PC-3 (cell line): ENCODE results near the gene IL24. TPM values are rescaled to one million over a fixed set of nuclear protein-coding genes. Genes with fewer than 3 reads are reported as not detected.

Experiments
- ATAC-seq: fragments of 200-7000 bp; cut with Tn5 transposase; 2 replicates; pipeline ENCODE4 v1.9.1; 2020; ENCODE audit warnings: mild to moderate bottlenecking, moderate library complexity
- BruUV-seq: library from RNA; stranded (reverse); fragments of 400-500 nt; replicated peaks from 2 replicates; lab custom pipeline; 2021; lab: Mats Ljungman, UMichigan
- CTCF ChIA-PET: fragments of 300-600 bp; sonication (Branson Sonifier 250); formaldehyde crosslinking; loops from one replicate; lab custom pipeline; 2022; ENCODE audit warnings: antibody characterized with exemption; lab: Charles Lee
- POLR2A ChIA-PET: fragments of 300-600 bp; sonication (Branson Sonifier 250); formaldehyde crosslinking; loops from one replicate; lab custom pipeline; 2022; ENCODE audit warnings: antibody characterized with exemption; ENCODE audit not compliant: unreplicated experiment; lab: Charles Lee
- DNase-seq: peaks from one replicate; pipeline ENCODE4 v3.0.0-alpha.2; 2015
- H2AFZ ChIP-seq: fragments of 300-600 bp; sonication (generic); 2 replicates; pipeline ENCODE4 v1.6.0; 2016; ENCODE audit warnings: antibody characterized with exemption, low read length
- H3F3A ChIP-seq: fragments of 300-600 bp; sonication (generic); one replicate; pipeline ENCODE4 v1.6.0; 2017; ENCODE audit warnings: antibody characterized with exemption, low read length, control low read depth, mild to moderate bottlenecking; ENCODE audit not compliant: unreplicated experiment
- H3K27ac ChIP-seq: fragments of 300-600 bp; sonication (generic); 2 replicates; pipeline ENCODE4 v1.5.1; 2016; ENCODE audit warnings: mild to moderate bottlenecking, low read length
- H3K27me3 ChIP-seq: fragments of 300-600 bp; sonication (generic); 2 replicates; pipeline ENCODE4 v1.6.1; 2016; ENCODE audit warnings: low read length, mixed read lengths
- H3K36me3 ChIP-seq: fragments of 300-600 bp; sonication (generic); 2 replicates; pipeline ENCODE4 v1.6.1; 2016; ENCODE audit warnings: low read depth, mixed run types, low read length, mixed read lengths
- H3K4me1 ChIP-seq: fragments of 300-600 bp; sonication (generic); 2 replicates; pipeline ENCODE4 v1.5.1; 2016; ENCODE audit warnings: low read length; ENCODE audit not compliant: insufficient read depth
- H3K4me2 ChIP-seq: fragments of 300-600 bp; sonication (generic); 2 replicates; pipeline ENCODE4 v1.6.0; 2016; ENCODE audit warnings: low read length
- H3K4me3 ChIP-seq: fragments of 300-600 bp; sonication (generic); 2 replicates; pipeline ENCODE4 v1.5.1; 2016; ENCODE audit warnings: mild to moderate bottlenecking, low read length, mixed read lengths
- H3K79me2 ChIP-seq: fragments of 300-600 bp; sonication (generic); 2 replicates; pipeline ENCODE4 v1.6.1; 2017; ENCODE audit warnings: low read length, mixed read lengths
- H3K9ac ChIP-seq: fragments of 300-600 bp; sonication (generic); 2 replicates; pipeline ENCODE4 v1.6.0; 2016; ENCODE audit warnings: mild to moderate bottlenecking, low read length
- H3K9me2 ChIP-seq: fragments of 300-600 bp; sonication (generic); replicated peaks from 2 replicates; pipeline ENCODE4 v1.6.1; 2016; ENCODE audit warnings: mixed run types, low read length, mixed read lengths
- H3K9me3 ChIP-seq: fragments of 300-600 bp; sonication (generic); 2 replicates; pipeline ENCODE4 v1.6.1; 2016; ENCODE audit warnings: low read length, mixed read lengths
- H4K20me1 ChIP-seq: fragments of 300-600 bp; sonication (generic); 2 replicates; pipeline ENCODE4 v1.6.1; 2016; ENCODE audit warnings: low read length, mixed read lengths
- EZH2 ChIP-seq: fragments of 300-600 bp; sonication (generic); IDR thresholded peaks from one replicate; pipeline ENCODE4 v1.6.1; 2017; ENCODE audit warnings: antibody characterized with exemption, mild to moderate bottlenecking, low read length; ENCODE audit not compliant: unreplicated experiment
- EZH2phosphoT487 ChIP-seq: fragments of 300-600 bp; sonication (generic); IDR thresholded peaks from 2 replicates; pipeline ENCODE4 v1.6.1; 2018; ENCODE audit warnings: mild to moderate bottlenecking, antibody characterized with exemption, low read length, borderline replicate concordance
- intact Hi-C: fragments of 100-400 bp; cut with micrococcal nuclease; formaldehyde crosslinking; loops from 2 replicates; pipeline ENCODE4 v1.9.0; 2023
- total RNA-seq: library from RNA; depleted of rRNA; stranded (reverse); fragments of >200 nt; gene quantifications from 2 replicates; pipeline ENCODE4 v1.2.3, GENCODE V29; 2014
- TF ChIP-seq, protein P1 (sequence below): fragments of 300-600 bp; sonication (generic); conservative IDR thresholded peaks from 2 replicates; pipeline ENCODE4 v1.5.1; 2017; ENCODE audit warnings: antibody characterized with exemption, low read depth, mild to moderate bottlenecking, low read length

The IL24 gene
- total RNA-seq, 1 experiment from 2014 or later: 1.9 TPM

DNA sequence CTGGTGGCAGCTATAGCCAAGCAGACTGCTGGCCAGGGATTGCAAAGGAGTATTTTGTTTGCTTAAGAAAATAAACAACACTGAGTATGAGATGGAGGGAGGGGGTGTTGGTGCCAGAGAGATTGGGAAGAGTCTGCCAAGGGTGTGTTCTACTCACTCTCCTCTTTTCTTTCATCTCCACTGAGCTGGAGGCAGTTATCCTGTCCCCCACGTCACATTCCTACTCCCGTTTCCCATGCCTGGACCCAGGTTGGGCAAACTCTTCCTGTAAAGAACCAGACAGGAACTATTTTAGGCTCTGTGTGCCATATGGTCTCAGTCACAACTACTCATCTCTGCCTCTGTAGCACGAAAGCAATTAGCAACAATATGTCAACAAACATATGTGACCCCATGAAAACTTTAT is 1.4 kb upstream of the IL24 start:
- H3K36me3 ChIP-seq: no peaks in the 10 kb centered on the region
- no peaks in the 10 kb centered on the region for H3K9me2 ChIP-seq
- H4K20me1 ChIP-seq: no peaks in the 10 kb centered on the region
- DNase-seq (peak; percentile 84), ATAC-seq (peak; percentile 69)
- TF ChIP-seq, protein P1, sequence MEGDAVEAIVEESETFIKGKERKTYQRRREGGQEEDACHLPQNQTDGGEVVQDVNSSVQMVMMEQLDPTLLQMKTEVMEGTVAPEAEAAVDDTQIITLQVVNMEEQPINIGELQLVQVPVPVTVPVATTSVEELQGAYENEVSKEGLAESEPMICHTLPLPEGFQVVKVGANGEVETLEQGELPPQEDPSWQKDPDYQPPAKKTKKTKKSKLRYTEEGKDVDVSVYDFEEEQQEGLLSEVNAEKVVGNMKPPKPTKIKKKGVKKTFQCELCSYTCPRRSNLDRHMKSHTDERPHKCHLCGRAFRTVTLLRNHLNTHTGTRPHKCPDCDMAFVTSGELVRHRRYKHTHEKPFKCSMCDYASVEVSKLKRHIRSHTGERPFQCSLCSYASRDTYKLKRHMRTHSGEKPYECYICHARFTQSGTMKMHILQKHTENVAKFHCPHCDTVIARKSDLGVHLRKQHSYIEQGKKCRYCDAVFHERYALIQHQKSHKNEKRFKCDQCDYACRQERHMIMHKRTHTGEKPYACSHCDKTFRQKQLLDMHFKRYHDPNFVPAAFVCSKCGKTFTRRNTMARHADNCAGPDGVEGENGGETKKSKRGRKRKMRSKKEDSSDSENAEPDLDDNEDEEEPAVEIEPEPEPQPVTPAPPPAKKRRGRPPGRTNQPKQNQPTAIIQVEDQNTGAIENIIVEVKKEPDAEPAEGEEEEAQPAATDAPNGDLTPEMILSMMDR: no peak
- no peak for TF ChIP-seq EZH2
- TF ChIP-seq EZH2phosphoT487: no peak
- BruUV-seq: TSS peak; percentile 4
- CTCF ChIA-PET: interaction anchor here (1.0 to 1.6 kb wide), 2 partner anchors 13 to 16 kb away, joined by 3 to 6 read pairs; no protein-coding TSS in a partner anchor
- peaks cover 73% of the 10 kb centered on the region for H3K4me1 ChIP-seq
- peak overlapping the region; percentile 66 for H3K4me2 ChIP-seq
- no peaks in the 10 kb centered on the region for H3K9me3 ChIP-seq
- H3K79me2 ChIP-seq: no peaks in the 10 kb centered on the region
- no peaks in the 10 kb centered on the region for H3F3A ChIP-seq
- intact Hi-C loops: no loop called here
- no peaks in the 10 kb centered on the region for H3K27me3 ChIP-seq
- POLR2A ChIA-PET: interaction anchor here (0.5 to 1.8 kb wide), 5 partner anchors 13 to 206 kb away, joined by 3 to 21 read pairs (median 4); partner anchors contain the start of genes C1orf116 and PFKFB2
- H2AFZ ChIP-seq: peak overlapping the region; percentile 9; the same call in 1 of the 2 replicates
- peak overlapping the region; percentile 84 for H3K9ac ChIP-seq
- peak overlapping the region; percentile 15; the same call in 1 of the 2 replicates for H3K4me3 ChIP-seq
- peak overlapping the region; percentile 93 for H3K27ac ChIP-seq

DNA sequence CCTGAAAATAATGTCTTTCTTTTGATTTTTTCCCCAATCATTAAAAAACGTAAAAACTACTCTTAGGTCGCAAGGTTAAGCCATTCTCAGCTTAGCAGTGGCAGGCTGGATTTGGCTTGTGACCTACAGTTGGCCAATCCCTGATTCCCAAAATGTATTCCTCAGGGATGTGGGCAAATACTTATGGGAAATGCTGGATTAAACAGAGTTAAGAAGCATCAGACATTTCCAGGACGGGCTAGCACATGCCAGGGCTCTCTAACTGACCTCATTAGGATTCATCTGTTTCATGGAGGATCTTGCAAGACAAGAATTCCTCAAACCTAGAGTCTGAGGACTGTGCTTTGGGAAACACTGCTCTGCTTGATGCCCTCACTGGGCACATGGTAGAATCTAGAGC is 982 bp upstream of the IL24 start:
- BruUV-seq: no TSS peak
- ChIA-PET CTCF (interaction anchor here (1.0 to 1.6 kb wide), 2 partner anchors 13 to 16 kb away, joined by 3 to 6 read pairs; no protein-coding TSS in a partner anchor), POLR2A (interaction anchor here (0.5 to 1.8 kb wide), 2 partner anchors 13 to 139 kb away, joined by 4 to 21 read pairs; no protein-coding TSS in a partner anchor)
- H3K4me3 ChIP-seq: no peak overlapping the region
- peak overlapping the region; percentile 84 for H3K9ac ChIP-seq
- no peaks in the 10 kb centered on the region for H3K9me2 ChIP-seq
- H4K20me1 ChIP-seq: no peaks in the 10 kb centered on the region
- H3K4me2 ChIP-seq: peak overlapping the region; percentile 66
- no peaks in the 10 kb centered on the region for H3K27me3 ChIP-seq
- intact Hi-C loops: no loop called here
- peak overlapping the region; percentile 93 for H3K27ac ChIP-seq
- peaks cover 69% of the 10 kb centered on the region for H3K4me1 ChIP-seq
- no peak overlapping the region for H2AFZ ChIP-seq
- no peak for ATAC-seq
- TF ChIP-seq, protein P1: no peak
- TF ChIP-seq EZH2phosphoT487: no peak
- TF ChIP-seq EZH2: no peak
- DNase-seq: no peak
- H3K9me3 ChIP-seq: no peaks in the 10 kb centered on the region
- no peaks in the 10 kb centered on the region for H3K79me2 ChIP-seq
- H3F3A ChIP-seq: no peaks in the 10 kb centered on the region
- H3K36me3 ChIP-seq: no peaks in the 10 kb centered on the region
